GM19238 (cell line): ENCODE data around the gene EPC1.
"Not testable (repeated sequence)": the region's sequence is repeated elsewhere in the genome, so short reads cannot be mapped to it uniquely, and the experiment has no call there.

Source experiments
- DNase-seq: peaks from one replicate; pipeline ENCODE4 v3.0.0; 2011; ENCODE audit warnings: low spot score; ENCODE audit not compliant: insufficient read length

Gene EPC1

DNA sequence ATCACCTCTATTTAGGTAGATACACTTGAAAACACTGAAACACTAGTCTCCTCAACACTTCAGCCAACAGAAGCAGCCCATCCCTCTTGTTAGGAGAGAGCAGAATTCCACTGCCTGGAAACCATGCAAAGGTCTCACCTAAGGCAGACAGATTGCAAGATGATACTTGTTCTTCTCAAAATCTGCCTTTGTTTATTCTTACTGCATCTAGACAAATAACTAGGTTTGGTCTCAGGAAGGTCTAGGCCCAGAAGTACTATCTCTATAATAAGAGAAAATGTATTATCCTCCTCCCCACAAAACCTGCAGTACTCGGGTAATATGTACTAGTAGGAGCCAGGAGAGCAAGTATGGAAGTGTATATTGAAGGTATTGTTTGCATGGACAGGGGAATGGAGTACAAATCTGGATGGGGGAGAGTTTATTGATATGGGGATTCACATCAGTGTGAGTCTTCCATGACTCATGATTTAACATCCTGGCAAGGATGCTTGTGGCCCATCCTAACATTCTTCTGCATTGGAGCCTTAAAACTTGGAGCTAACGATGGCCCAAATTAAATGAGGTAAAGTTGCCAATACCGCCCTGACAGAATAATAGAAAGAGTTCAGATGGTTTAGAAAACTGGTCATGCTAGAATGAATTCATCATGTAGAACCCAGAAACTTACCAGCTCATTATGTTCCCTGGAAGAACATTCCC lies 109.2 kb downstream of the EPC1 start:
- no peak for DNase-seq

GRCh38 chr10:32234471-32234870 lies 112.5 kb downstream of the EPC1 start:
- DNase-seq, result no peak

DNA sequence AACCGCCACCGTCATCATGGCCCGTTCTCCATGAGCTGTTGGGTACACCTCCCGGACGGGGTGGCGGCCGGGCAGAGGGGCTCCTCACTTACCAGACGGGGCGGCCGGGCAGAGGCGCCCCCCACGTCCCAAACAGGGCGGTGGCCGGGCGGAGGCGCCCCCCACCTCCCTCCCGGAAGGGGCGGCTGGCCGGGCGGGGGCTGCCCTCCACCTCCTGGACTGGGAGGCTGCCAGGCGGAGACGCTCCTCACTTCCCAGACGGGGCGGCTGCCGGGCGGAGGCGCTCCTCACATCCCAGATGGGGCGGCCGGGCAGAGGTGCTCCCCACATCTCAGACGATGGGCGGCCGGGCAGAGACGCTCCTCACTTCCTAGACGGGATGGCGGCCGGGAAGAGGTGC lies 113.6 kb downstream of the EPC1 start:
- DNase-seq, result not testable (repeated sequence)

DNA sequence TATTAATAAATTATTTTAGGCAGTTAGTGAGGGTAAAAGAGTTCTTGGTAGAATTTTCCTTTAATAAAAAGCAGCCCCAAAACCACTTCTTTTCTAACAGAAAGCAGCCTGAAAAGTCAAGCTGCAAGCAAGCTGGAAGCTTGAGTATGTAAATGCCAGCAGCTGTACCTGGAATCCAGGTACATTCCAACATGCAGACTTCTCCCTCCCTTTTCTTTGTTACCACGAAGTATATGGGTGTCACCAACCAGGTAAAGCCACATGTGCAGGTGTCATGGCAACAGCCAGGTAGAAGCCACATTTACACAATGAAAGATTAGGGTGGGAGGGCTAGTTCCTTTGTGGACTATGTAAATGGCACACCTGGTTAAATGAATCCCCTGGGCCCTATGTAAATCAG lies 114.6 kb downstream of the EPC1 start:
- no peak for DNase-seq

GRCh38 chr10:32229788-32230187 lies 117.2 kb downstream of the EPC1 start:
- not testable (repeated sequence) for DNase-seq

GRCh38 chr10:32229170-32229569 lies 117.8 kb downstream of the EPC1 start:
- DNase-seq, result no peak

DNA sequence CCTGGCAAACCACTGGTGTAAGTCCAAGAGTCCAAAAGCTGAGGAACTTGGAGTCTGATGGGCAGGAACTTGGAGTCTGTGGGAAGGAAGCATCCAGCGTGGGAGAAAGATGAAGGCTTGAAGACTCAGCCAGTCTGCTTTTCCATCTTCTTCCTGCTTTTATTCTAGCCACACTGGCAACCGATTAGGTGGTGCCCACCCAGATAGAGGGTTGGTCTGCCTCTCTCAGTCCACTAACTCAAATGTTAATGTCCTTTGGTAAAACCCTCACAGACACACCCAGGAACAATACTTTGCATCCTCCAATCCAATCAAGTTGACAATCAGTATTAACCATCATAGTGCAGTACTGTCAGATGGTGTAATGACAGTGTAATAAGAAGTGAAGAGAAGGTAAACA lies 119.2 kb downstream of the EPC1 start:
- no peak for DNase-seq

GRCh38 chr10:32226624-32227023 lies 120.3 kb downstream of the EPC1 start:
- DNase-seq, result no peak

DNA sequence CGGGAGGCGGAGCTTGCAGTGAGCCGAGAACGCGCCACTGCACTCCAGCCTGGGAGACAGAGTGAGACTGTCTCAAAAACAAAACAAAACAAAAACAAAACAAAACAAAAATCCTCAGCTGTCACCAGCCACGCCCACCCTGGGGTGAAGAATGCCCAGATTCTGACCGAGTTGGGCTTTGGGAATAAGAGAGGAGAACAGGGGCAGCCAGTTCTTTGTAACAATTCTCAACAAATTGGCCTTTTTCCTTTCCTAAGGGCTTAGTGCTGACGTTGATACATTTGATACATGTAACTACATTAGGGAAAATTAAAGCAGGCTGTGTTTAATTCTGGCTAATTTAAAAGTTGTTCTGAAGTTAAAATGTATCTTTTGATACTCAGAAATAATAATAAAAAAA lies 121.0 kb downstream of the EPC1 start:
- DNase-seq, result no peak

- DNase-seq, result not testable (repeated sequence)
Measured at GRCh38 chr10:32222376-32222775, 124.6 kb downstream of the EPC1 start.

- DNase-seq, result not testable (repeated sequence)
Measured at GRCh38 chr10:32219156-32219555, 127.8 kb downstream of the EPC1 start.

GRCh38 chr10:32218206-32219044 lies 128.5 kb downstream of the EPC1 start:
- DNase-seq, result not testable (repeated sequence)
